ENCODE results near the gene ZNF600.
"Not testable (repeated sequence)": the region's sequence is repeated elsewhere in the genome, so short reads cannot be mapped to it uniquely, and the experiment has no call there.

ZNF600 gene

GRCh38 chr19:52741951-52742485, 44.6 kb downstream of the ZNF600 start:
- no peak for DNase-seq (ENCODE audit: low read depth in 2 of 2)

DNA sequence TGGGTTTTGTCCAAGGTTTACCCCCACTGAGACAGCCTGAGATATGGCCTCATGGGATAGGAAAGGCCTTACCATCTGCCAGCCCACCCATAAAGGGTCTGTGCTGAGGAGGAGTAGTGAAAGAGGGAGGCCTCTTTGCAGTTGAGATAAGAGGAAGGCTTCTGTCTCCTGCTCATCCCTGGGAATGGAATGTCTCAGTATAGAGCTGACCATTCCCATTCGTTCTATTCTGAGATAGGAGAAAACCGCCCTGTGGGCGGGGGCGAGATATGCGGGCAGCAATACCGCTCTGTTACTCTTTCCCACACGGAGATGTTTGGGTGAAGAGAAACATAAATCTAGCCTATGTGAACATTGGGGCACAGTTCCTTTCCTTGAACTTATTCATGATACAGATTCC, 45.2 kb downstream of the ZNF600 start:
- DNase-seq (ENCODE audit: low read depth in 2 of 2), result not testable (repeated sequence)

DNA sequence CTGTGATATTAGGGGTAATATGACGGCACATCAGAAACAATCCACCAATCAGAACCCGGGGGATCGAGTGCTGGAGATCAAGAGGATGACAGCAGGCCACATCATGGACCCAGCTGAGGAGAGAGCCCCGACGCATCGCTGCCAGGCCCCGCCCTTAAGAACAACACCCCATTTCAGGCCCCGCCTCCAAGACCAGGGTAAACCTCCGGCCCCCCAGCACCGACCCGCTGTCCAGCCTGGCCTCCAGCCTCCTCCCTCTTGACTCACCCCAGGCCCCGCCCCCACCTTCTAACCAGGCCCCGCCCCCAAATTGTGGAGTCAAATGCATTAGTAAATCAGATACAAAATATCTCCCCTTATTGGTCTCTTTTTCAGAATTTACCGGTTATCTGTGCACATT, 47.0 kb downstream of the ZNF600 start:
- no peak for DNase-seq (ENCODE audit: low read depth in 2 of 2)

- no peak for DNase-seq (ENCODE audit: low read depth in 2 of 2)
Measured at GRCh38 chr19:52735734-52736133, 50.9 kb downstream of the ZNF600 start.

- DNase-seq (ENCODE audit: low read depth in 2 of 2), result peak; percentile 96 to 99
Measured at GRCh38 chr19:52734893-52735661, 51.5 kb downstream of the ZNF600 start, which contains the start of gene ZNF611. ZNF611 (minus strand) TSS chr19:52735044; CDS start chr19:52715894, 19,150 bp downstream.

- DNase-seq (ENCODE audit: low read depth in 2 of 2), result no peak
Measured at GRCh38 chr19:52734331-52734892, 52.2 kb downstream of the ZNF600 start.

GRCh38 chr19:52726051-52726450, 60.5 kb downstream of the ZNF600 start:
- not testable (repeated sequence) for DNase-seq (ENCODE audit: low read depth in 2 of 2)

DNA sequence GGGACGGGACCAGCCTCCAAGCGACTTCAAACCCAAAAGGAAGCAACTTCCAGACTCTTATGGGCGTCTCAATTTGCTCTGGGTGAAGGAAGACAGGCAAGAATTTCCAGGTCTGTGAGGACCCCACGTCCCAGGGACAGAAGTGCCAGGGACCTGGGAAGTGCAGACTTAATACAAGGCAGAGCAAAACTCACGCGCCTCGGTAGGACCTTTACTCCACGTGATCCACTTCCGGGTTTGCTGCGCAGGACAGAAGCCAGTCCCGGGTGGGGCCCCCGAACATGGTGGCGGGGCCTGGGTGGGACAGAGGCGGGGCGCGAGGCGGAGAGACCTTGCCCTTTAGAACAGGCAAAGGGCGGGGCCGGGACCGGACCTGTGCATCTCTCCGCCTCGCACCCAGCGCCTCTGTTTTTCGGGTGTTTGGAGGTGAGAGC, 61.0 kb downstream of the ZNF600 start:
- DNase-seq (ENCODE audit: low read depth in 2 of 2), result no peak

- DNase-seq (ENCODE audit: low read depth in 2 of 2), result no peak
Measured at GRCh38 chr19:52724701-52725514, 61.7 kb downstream of the ZNF600 start.

DNA sequence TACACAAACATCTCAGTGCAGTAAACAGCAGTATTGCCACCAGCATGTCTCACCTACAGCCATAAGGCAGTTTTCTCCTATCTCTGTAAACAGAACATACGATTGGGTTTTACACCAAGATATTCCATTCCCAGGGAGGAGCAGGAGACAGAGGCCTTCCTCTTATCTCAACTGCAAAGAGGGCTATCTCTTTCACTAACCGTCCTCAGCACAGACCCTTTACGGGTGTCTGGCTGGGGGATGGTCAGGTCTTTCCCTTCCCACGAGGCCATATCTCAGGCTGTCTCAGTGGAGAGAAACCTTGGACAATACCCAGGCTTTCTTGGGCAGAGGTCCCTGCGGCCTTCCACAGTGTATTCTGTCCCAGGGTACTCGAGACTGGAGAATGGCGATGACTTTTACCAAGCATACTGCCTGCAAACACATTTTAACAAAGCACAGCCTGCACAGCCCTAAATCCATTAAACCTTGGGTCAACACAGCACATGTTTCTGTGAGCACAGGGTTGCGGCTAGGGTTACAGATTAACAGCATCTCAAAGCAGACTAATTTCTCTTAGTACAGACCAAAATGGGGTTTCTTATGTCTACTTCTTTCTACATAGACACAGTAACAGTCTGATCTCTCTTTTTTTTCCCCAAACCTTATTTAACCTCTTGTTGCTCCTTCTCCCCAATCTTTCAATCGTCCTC, 62.5 kb downstream of the ZNF600 start:
- DNase-seq (ENCODE audit: low read depth in 2 of 2), result not testable (repeated sequence)

GRCh38 chr19:52722062-52723003, 64.3 kb downstream of the ZNF600 start:
- no peak for DNase-seq (ENCODE audit: low read depth in 2 of 2)

GRCh38 chr19:52720541-52720940, 66.0 kb downstream of the ZNF600 start:
- DNase-seq (ENCODE audit: low read depth in 2 of 2), result not testable (repeated sequence)

- DNase-seq (ENCODE audit: low read depth in 2 of 2), result no peak
Measured at GRCh38 chr19:52716522-52716921, 70.1 kb downstream of the ZNF600 start.

- DNase-seq (ENCODE audit: low read depth in 2 of 2), result not testable (repeated sequence)
Measured at GRCh38 chr19:52715902-52716301, 70.7 kb downstream of the ZNF600 start.

DNA sequence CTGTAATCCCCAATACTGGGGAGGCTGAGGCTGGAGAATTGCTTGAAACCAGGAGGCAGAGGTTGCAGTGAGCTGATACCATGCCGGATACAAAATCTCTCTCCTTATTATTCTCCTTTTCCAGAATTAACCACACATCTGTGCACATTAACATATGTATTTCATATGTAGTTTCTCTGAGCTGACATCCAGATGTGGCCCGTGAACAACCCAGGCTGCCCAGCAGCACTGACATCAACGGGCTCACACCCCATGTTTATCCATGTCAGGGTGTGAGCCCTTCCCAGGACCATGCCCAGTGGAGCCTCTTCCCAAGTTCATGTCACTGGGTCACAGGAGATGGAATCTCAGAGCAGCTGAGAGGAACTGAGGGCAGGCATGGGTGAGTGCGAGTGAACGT, 71.3 kb downstream of the ZNF600 start:
- not testable (repeated sequence) for DNase-seq (ENCODE audit: low read depth in 2 of 2)

Measured in stimulated activated CD4-positive, alpha-beta T cell treated with anti-CD3 and anti-CD28 coated beads, Interleukin-1b, Interleukin-23, amount 100 ng/mL, for 1 hour (primary cell).